K562 (cell line): Measurements from ENCODE around the gene HSPB2.

Experiments used
- POLR2A ChIP-seq: fragments of 450-650 bp; conservative IDR thresholded peaks from 2 replicates; pipeline ENCODE4 v1.6.1; 2016
- POLR2AphosphoS5 ChIP-seq: IDR thresholded peaks from 2 replicates; pipeline ENCODE4 v1.6.1; 2011; ENCODE audit warnings: mild to moderate bottlenecking, low read depth, low read length, moderate library complexity; ENCODE audit not compliant: control insufficient read depth, insufficient read depth

DNA sequence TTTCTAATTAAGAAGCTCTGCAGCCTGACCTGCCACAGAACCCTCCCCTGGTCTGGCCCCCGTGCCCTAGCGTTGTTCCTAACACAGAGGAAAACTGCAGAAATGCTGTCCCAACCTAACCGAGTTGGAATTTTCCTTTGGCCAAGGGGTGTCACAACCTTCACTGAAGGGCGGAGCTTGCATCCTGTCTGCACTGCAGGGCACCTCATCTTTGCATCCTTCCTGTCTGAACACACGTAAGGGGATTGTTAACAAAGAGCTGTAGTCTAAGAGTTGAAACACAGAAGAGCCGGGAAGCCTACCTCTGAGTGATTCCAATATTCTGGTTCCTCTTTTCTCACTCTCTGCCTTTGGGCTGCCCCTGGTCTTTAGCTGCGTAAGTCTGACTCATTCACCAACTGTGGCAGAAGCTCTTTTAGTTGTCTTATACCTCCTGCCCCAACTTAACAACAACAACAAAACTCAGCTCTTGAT is 26.2 kb downstream of the HSPB2 start:
- TF ChIP-seq POLR2AphosphoS5 (no peak), POLR2A (no peak)
